GM23338 (cell line): ENCODE results near the gene CDKL1. TPM values are rescaled to one million over a fixed set of nuclear protein-coding genes. Genes with fewer than 3 reads are reported as not detected.

Source experiments
- CREB1 ChIP-seq: fragments of 250-450 bp; sonication (Bioruptor Pico); IDR thresholded peaks from 2 replicates; pipeline ENCODE4 v1.5.0; 2020; ENCODE audit warnings: low read depth, mild to moderate bottlenecking, moderate library complexity
- ETS1 ChIP-seq: IDR thresholded peaks from 2 replicates; pipeline ENCODE4 v1.6.1; 2016; ENCODE audit warnings: antibody characterized with exemption
- EZH2 ChIP-seq: fragments of 200-600 bp; sonication (generic); IDR thresholded peaks from one replicate; pipeline ENCODE4 v1.8.0; 2017; ENCODE audit warnings: antibody characterized with exemption, mild to moderate bottlenecking, low read depth; ENCODE audit not compliant: unreplicated experiment
- EZH2phosphoT487 ChIP-seq: fragments of 200-600 bp; sonication (generic); IDR thresholded peaks from one replicate; pipeline ENCODE4 v1.8.1; 2018; ENCODE audit warnings: antibody characterized with exemption; ENCODE audit not compliant: unreplicated experiment
- POLR2AphosphoS5 ChIP-seq: IDR thresholded peaks from 2 replicates; pipeline ENCODE4 v1.6.1; 2016; ENCODE audit warnings: antibody characterized with exemption, low read depth
- REST ChIP-seq: IDR thresholded peaks from one replicate; pipeline ENCODE4 v1.6.1; 2018; ENCODE audit warnings: antibody characterized with exemption; ENCODE audit not compliant: unreplicated experiment
- ZNF114 ChIP-seq: fragments of 250-450 bp; sonication (Bioruptor Pico); IDR thresholded peaks from 2 replicates; pipeline ENCODE4 v1.5.0; 2020; ENCODE audit warnings: mild to moderate bottlenecking, moderate library complexity
- ZNF331 ChIP-seq: fragments of 250-450 bp; sonication (Bioruptor Pico); IDR thresholded peaks from 2 replicates; pipeline ENCODE4 v1.5.0; 2020; ENCODE audit warnings: low read depth, mild to moderate bottlenecking, moderate library complexity
- ZNF462 ChIP-seq: fragments of 250-450 bp; sonication (Bioruptor Pico); IDR thresholded peaks from 2 replicates; pipeline ENCODE4 v1.5.0; 2020; ENCODE audit warnings: mild to moderate bottlenecking, moderate library complexity
- polyA plus RNA-seq: library from polyadenylated mRNA; unstranded; fragments of >200 nt; fragmentation: Nextera tagmentation; extraction: Ambion mirVana; gene quantifications from 2 replicates; pipeline ENCODE4 v1.2.1, GENCODE V29; 2016
- total RNA-seq: library from RNA; depleted of rRNA; stranded (reverse); fragments of >200 nt; shearing (Covaris generic); gene quantifications from 2 replicates; pipeline ENCODE4 v1.2.3, GENCODE V29; 2014

Gene CDKL1
- total and polyA plus RNA-seq, 2 experiments from 2014 or later = 0.52 TPM

GRCh38 chr14:50311972-50312733 is 84.5 kb downstream of the CDKL1 start, which contains the start of the genes DMAC2L and L2HGDH (continued):
- TF ChIP-seq ZNF462 (CRISPR knock-in tag) (no peak), EZH2 (no peak), ZNF331 (CRISPR knock-in tag) (no peak), REST (peak; percentile 5), POLR2AphosphoS5 (peak; percentile 94), EZH2phosphoT487 (no peak), ZNF114 (CRISPR knock-in tag) (no peak), CREB1 (CRISPR knock-in tag) (peak; percentile 3; the same call in 1 of the 2 replicates), ETS1 (peak; percentile 40; the same call in 1 of the 2 replicates)
